NCI-H748 (cell line): ENCODE results near the gene SLC39A10.
"Not testable (repeated sequence)": the region's sequence is repeated elsewhere in the genome, so short reads cannot be mapped to it uniquely, and the experiment has no call there.

Source experiments
- DNase-seq: peaks from one replicate; lab custom pipeline; 2025; ENCODE audit not compliant: unreplicated experiment; lab: John Stamatoyannopoulos, UW

Gene SLC39A10

DNA sequence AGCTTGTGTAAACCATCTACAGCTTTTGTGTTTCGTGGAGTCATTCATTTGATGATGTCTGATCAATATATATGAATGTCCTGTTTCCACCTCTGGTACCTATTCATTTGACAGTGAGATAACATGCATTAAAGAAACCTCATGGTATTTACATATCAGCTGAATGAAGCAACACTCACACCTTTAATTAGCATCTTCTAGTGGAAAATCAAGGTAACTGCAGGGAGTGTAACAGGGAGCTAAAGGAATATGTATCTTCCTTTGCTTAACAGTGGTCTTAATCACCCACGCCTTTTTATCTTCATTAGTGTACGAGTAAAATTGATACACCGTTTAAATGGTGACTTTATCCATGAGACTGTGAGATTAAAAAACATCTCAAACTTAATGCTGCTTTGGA, 15.6 kb downstream of the SLC39A10 start:
- DNase-seq, result peak; percentile 33

DNA sequence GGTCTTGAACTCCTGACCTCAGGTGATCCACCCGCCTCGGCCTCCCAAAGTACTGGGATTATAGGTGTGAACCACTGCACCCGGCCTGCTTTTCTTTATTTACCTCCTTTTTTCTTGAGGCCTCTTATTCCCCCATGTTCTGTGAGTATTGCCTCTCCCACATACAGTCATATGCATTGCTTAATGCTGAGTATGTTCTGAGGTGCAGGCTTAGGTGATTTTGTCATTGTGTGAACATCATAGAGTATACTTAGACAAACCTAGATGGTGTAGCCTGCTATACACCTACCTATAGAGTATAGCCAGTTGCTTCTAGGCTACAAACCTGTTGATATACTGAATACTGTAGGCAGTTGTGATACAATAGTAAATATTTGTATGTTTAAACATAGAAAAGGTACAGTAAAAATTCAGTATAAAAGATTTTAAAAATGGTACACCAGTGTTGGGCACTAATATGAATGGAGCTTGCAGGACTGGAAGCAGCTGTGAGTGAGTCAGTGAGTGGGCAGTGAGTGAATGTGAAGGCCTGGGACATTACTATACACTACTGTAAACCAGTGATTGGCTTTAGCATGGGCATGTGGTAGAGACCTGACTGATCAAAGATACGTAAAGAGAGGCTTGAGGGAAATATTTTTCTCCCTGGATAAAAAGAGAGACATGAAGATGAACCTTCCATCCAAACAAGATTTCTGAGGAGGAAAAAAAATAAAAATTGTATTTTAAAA, 17.6 kb downstream of the SLC39A10 start:
- no peak for DNase-seq

- DNase-seq, result no peak
Observed at GRCh38 chr2:195675783-195676427, 18.9 kb downstream of the SLC39A10 start.

DNA sequence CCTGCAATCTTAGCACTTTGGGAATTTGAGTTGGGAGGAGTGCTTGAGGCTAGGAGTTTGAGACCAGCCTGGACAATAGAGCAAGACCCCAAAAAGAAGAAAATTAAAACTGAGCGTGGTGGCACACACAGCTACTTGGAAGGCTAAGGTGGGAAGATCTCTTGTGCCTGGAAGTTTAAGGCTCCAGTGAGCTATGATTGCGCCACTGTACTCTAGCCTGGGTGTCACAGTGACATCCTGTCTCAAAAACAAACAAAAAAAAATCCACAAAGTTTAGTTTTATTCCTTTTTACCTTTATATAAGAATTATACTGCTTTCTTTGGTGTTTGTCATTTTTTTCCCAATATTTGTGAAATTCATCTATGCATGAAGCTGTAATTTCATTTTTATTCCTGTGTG, 20.3 kb downstream of the SLC39A10 start:
- no peak for DNase-seq

DNA sequence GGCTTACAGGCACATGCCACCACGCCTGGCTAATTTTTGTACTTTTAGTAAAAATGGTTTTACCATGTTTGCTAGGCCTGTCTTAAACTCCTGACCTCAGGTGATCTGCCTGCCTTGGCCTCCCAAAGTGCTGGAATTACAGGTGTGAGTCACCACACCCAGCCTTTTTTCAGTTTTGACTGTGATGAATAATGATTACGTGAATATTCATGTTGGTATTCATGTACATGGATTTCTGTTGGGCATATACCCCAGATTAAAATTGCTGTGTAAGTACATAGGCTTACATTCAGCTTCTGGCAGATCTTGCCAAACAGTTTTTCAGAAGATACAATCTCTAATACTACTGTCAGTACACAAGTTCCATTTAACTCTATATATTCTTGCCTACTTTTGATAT, 20.9 kb downstream of the SLC39A10 start:
- DNase-seq, result no peak

DNA sequence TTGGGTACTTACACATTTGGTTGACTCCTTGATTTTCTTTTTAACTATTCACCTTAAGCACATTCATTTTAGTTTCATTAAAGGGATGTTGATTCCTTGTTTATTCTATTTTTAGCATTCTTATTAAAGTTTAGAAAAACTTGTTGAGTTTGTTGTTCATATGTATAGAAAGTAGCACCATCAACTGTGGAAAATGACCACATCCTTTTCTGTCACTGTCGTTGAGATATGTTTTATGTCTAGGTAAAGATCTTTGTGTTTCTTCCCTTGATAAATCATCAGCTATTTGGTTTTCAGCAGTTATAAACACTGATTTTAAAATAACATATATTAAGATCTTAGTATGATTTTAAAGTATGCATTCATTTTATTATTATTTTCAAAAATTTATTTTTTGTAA, 25.1 kb downstream of the SLC39A10 start:
- DNase-seq, result no peak

DNA sequence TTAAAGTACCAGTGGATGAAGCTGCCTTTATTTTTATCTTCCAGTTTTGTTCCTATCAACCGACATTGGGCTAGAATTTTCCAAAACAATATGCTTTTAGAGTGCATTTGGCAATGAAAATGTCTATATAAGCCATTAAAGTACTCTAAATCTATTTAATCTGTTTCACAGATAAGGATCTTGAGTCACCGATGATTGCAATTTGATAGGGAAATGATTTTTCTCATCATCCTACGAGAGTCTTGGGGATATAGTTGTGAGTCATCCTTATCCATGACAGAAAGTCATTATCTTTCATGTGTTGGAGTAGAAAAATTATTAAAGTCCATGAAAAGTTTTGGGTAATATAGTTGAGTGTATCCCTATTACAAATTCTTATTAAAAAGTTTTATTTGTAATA, 26.1 kb downstream of the SLC39A10 start:
- no peak for DNase-seq

- no peak for DNase-seq
Observed at GRCh38 chr2:195686564-195686963, 29.5 kb downstream of the SLC39A10 start.

- DNase-seq, result no peak
Observed at GRCh38 chr2:195687320-195688086, 30.5 kb downstream of the SLC39A10 start.

GRCh38 chr2:195692531-195692930, 35.5 kb downstream of the SLC39A10 start:
- not testable (repeated sequence) for DNase-seq

DNA sequence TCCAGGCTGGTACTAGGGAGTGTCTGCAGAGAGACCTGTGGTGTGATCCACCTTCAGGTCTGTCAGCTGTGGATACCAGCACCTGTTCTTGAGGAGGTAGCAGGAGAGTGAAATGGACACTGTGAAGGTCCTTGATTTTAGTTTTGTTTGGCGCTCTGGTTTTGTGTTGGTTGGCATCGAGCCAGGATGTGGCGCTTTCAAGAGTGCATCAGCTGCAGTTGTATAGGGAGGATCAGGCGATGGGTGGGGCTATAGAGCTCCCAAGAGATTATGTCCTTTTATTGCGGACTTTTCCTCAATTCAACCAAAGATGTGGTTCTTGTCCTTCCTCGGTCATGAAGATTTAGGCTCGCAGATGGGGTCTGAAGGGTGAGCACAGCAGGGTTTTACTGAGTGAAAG, 37.5 kb downstream of the SLC39A10 start:
- peak; percentile 96 for DNase-seq

- DNase-seq, result peak; percentile 91
Observed at GRCh38 chr2:195695002-195695631, 38.1 kb downstream of the SLC39A10 start.

DNA sequence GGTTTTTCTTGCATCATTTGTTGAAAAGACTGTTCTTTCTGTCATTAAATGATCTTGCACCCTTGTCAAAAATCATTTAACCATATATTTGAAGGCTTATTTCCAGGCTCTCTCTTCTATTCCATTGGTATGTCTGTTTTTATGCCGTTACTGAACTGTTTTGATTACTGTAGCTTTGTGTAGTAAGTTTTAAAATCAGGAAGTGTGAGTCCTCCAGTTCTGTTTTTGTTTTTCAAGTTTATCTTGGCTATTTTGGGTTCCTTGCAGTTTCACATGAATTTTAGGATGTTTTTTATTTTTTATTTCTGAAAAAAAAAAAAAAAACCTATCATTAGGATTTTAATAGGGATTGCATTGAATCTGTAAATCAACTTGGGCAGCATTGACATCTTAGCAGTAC, 39.0 kb downstream of the SLC39A10 start:
- DNase-seq, result no peak

GRCh38 chr2:195697681-195698220, 40.7 kb downstream of the SLC39A10 start:
- DNase-seq, result no peak

GRCh38 chr2:195700480-195700879, 43.5 kb downstream of the SLC39A10 start:
- no peak for DNase-seq

DNA sequence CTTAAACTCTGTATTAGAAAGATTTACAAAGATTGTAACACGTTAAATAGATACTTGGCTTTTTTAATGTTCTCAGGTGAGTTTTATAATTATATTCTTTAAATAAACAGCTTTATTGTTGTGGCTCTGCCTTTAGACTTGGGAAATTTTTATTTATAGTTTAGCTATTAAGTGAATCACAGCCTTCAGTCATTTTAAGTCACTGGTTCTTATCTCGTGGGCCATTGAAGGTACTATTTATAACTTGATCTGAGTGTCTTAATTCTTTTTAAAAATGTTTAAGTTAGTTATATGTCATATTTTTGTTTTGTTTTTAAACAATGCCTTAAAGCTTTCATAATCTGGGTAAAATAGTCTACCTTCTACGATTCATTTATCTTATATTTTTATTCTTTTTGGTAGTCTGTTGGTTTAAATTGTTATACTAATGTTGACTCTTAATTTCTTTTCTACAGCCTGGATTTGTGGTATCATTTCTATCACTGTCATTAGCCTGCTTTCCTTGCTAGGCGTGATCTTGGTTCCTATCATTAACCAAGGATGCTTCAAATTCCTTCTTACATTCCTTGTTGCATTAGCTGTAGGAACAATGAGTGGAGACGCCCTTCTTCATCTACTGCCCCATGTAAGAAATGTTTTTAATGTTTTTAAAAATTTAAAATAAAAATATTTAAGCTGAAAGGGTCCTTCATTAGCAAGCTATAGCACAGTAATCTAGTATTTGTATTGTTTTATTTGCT, 49.3 kb downstream of the SLC39A10 start:
- no peak for DNase-seq

DNA sequence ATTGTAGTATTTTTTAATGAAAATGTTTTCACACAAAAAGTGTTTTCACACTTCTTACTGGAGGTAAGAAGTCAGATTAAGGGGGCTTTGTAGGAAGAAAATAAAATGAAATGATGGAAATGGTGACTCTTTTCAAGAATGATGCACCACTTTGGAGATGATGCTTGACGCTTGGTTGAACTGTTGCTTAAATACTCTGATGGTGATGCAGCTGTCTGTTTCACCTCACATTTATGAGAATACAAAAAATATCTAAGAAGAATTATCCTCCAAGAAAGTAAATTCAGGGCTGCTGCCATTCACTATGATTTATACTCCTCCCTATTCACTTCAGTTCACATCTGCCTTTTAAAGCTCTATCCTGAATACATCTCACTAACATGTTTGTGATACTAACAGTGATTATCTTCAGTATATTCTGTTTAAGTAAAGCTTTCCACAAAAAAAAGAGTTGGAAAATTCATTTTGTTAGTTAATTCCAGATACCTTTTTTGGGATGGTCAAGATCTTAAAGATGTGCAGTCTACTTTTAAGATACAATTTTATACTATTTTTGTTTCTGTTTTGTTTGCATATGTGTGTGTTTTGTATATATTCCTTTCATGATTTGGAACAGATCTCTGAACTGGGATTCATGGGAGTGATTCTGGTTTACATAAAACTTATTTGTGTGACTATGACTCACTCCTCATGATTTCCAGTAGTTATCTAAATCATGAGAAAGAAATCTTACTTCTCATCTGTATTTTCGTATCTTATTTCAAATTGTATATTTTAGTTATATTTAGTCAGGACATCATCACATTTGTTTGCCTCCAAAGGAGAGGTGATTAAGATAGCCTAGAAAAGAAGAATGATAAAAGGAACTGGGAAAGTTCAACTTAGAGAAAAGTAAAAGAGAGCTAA, 53.1 kb downstream of the SLC39A10 start:
- DNase-seq, result no peak

- no peak for DNase-seq
Observed at GRCh38 chr2:195711478-195711877, 54.5 kb downstream of the SLC39A10 start.

DNA sequence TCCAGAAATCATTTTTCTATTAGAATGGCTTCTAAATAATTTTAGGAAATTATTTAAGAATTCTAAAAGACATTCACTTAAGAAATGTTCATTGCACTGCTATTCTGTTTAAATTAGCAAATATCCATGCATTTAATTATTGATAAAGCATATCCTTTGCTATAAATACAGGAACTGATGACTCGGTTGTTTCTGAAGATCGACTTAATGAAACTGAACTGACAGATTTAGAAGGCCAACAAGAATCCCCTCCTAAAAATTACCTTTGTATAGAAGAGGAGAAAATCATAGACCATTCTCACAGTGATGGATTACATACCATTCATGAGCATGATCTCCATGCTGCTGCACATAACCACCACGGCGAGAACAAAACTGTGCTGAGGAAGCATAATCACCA, 59.4 kb downstream of the SLC39A10 start:
- no peak for DNase-seq

- DNase-seq, result no peak
Observed at GRCh38 chr2:195721042-195721441, 64.0 kb downstream of the SLC39A10 start.
